ENCODE data around the gene KMT2E. TPM values are rescaled to one million over a fixed set of nuclear protein-coding genes. Genes with fewer than 3 reads are reported as not detected.

The KMT2E gene
- polyA plus RNA-seq, 1 donor = 53.0 TPM

DNA sequence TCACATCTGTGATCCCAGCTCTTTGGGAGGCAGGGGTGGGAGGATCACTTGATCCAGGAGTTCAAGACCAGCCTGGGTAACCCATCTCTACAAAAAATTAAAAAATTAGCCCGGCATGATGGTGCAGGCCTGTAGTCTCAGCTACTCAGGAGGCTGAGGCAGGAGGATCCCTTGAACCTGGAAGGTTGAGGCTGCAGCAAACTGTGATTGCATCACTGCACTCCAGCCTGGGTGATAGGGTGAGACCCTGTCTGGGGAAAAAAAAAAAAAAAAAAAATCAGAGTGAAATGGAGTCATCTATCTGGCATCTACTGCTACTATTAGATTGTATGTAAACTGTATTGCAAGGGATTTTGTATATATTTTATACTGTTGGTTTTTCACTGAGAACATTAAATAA lies 59.1 kb downstream of the KMT2E start:
- Histone ChIP-seq H3K9me3 (ENCODE audit: control insufficient read depth, low read depth, low read length) (no peaks in the 10 kb centered on the region), H3K27ac (ENCODE audit: low read length) (no peak overlapping the region), H3K36me3 (ENCODE audit: control insufficient read depth, insufficient read depth, low read length) (peaks cover 61% of the 10 kb centered on the region), H3K27me3 (ENCODE audit: control insufficient read depth, insufficient read depth, low read length) (no peaks in the 10 kb centered on the region), H3K4me1 (ENCODE audit: control insufficient read depth, insufficient read depth, low read length) (no peaks in the 10 kb centered on the region), H3K4me3 (ENCODE audit: low read length) (no peak overlapping the region)
- no peak for DNase-seq
- WGBS (ENCODE audit: insufficient coverage, low lambda C conversion rate) = no CpG with 5 or more reads among the region's 1 CpG

DNA sequence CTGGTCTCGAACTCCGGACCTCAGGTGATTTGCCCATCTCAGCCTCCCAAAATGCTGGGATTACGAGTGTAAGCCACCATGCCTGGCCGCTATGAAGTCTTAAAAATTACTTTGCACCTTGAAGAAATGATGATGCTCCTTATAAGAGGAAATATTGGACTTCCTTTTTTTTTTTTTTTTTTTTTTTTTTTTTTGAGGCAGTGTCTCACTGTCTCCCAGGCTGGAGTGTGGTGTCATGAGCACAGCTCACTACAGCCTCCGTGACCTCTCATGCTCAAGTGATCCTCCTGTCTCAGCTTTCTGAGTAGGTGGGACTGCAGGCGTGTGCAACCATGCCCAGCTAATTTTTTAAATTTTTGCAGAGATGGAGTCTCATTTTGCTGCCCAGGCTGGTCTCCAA lies 65.3 kb downstream of the KMT2E start:
- Histone ChIP-seq H3K27me3 (ENCODE audit: control insufficient read depth, insufficient read depth, low read length) (no peaks in the 10 kb centered on the region), H3K36me3 (ENCODE audit: control insufficient read depth, insufficient read depth, low read length) (peaks cover 78% of the 10 kb centered on the region), H3K4me1 (ENCODE audit: control insufficient read depth, insufficient read depth, low read length) (no peaks in the 10 kb centered on the region), H3K9me3 (ENCODE audit: control insufficient read depth, low read depth, low read length) (no peaks in the 10 kb centered on the region), H3K4me3 (ENCODE audit: low read length) (no peak overlapping the region), H3K27ac (ENCODE audit: low read length) (no peak overlapping the region)
- no peak for DNase-seq
- no CpG with 5 or more reads among the region's 6 CpGs for WGBS (ENCODE audit: insufficient coverage, low lambda C conversion rate)

DNA sequence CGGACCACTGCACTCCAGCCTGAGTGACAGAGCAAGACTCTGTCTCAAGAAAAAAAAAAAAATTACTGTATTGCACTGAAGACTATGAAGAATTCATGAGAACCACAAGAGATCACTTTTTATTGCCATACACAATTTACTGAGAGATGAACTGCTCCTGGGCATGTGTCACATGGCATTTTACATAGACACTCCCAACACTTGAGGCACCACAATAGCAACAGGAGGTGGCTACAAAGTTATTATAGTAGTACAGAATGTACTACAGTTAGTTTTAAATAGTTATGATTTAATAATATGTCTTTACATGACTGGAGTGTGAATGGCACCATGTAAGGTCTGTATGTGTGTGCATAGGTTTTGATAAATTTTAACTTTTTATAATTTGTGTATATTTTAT lies 70.6 kb downstream of the KMT2E start:
- WGBS (ENCODE audit: insufficient coverage, low lambda C conversion rate) = no CpG with 5 or more reads among the region's 1 CpG
- H3K36me3 ChIP-seq (ENCODE audit: control insufficient read depth, insufficient read depth, low read length) = peaks cover 60% of the 10 kb centered on the region
- DNase-seq = no peak

DNA sequence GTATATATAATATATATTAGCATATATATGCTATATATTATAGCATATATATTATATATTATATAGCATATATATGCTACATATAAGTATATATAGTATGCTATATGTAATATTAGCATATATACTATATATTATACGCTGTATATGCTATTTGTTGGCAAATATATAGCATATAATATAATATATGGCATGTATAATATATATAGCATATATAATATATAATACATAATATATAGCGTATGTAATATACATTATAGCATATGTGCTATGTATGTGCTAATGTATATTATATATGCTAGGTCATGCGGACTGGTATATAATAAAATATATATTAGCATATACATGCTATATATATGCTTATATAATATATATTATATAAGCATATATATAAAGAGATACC lies 72.8 kb downstream of the KMT2E start:
- H3K9me3 ChIP-seq (ENCODE audit: control insufficient read depth, low read depth, low read length) = no peaks in the 10 kb centered on the region

More for the DNA sequence above, 70.6 kb downstream of the KMT2E start:
- Histone ChIP-seq H3K27me3 (ENCODE audit: control insufficient read depth, insufficient read depth, low read length) (no peaks in the 10 kb centered on the region), H3K9me3 (ENCODE audit: control insufficient read depth, low read depth, low read length) (no peaks in the 10 kb centered on the region), H3K4me1 (ENCODE audit: control insufficient read depth, insufficient read depth, low read length) (no peaks in the 10 kb centered on the region), H3K4me3 (ENCODE audit: low read length) (no peak overlapping the region), H3K27ac (ENCODE audit: low read length) (no peak overlapping the region)

DNA sequence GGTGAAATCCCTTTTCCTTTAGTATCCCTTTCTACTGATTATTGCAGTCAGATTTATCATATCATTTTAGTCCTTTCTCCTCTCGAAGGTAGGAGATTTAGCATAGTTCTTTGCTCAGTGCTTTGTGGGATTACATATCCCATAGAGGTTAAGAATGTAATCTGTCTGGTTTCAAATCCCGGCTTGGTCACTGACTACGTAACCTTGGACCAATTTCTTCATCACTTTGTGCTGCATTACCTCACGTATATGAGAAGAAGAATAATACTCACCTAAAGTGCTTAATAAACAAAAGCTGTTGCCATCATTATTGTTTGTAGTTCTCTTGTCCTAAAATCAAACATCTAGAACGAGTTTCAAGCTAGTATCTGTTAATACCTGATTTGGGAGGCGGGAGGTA lies 74.0 kb downstream of the KMT2E start:
- no peaks in the 10 kb centered on the region for H3K9me3 ChIP-seq (ENCODE audit: control insufficient read depth, low read depth, low read length)
- no peak for DNase-seq
- no peaks in the 10 kb centered on the region for H3K27me3 ChIP-seq (ENCODE audit: control insufficient read depth, insufficient read depth, low read length)
- no peak overlapping the region for H3K4me3 ChIP-seq (ENCODE audit: low read length)
- no peaks in the 10 kb centered on the region for H3K4me1 ChIP-seq (ENCODE audit: control insufficient read depth, insufficient read depth, low read length)
- WGBS (ENCODE audit: insufficient coverage, low lambda C conversion rate) = 91% methylated on average over 6 of the region's 6 CpGs
- no peak overlapping the region for H3K27ac ChIP-seq (ENCODE audit: low read length)
- H3K36me3 ChIP-seq (ENCODE audit: control insufficient read depth, insufficient read depth, low read length) = peaks cover 51% of the 10 kb centered on the region

More for the DNA sequence above, 72.8 kb downstream of the KMT2E start:
- no peaks in the 10 kb centered on the region for H3K27me3 ChIP-seq (ENCODE audit: control insufficient read depth, insufficient read depth, low read length)
- 100% methylated on average over 1 of the region's 3 CpGs for WGBS (ENCODE audit: insufficient coverage, low lambda C conversion rate)
- no peak for DNase-seq
- no peak overlapping the region for H3K27ac ChIP-seq (ENCODE audit: low read length)
- no peaks in the 10 kb centered on the region for H3K4me1 ChIP-seq (ENCODE audit: control insufficient read depth, insufficient read depth, low read length)
- H3K4me3 ChIP-seq (ENCODE audit: low read length) = no peak overlapping the region
- peaks cover 52% of the 10 kb centered on the region for H3K36me3 ChIP-seq (ENCODE audit: control insufficient read depth, insufficient read depth, low read length)

DNA sequence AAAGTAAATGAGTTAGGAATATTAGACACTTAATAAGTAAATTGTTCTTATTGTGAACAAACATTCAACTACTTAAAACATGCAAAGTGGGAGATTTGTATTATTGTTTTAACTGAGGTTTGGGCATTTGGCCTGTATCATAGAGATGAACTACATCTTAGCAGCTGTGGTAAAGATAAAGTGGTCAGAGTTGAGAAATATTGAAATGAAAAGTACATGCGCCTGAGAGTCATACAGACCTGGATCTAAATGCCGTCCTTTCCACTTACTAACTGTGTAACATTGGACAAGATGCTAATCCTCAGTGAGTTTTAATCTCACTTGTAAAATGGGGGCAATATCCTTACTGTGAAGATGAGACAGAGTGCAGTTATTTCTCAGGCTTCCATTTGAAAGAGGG lies 74.5 kb downstream of the KMT2E start:
- H3K4me1 ChIP-seq (ENCODE audit: control insufficient read depth, insufficient read depth, low read length) = no peaks in the 10 kb centered on the region
- no peaks in the 10 kb centered on the region for H3K9me3 ChIP-seq (ENCODE audit: control insufficient read depth, low read depth, low read length)
- H3K27ac ChIP-seq (ENCODE audit: low read length) = no peak overlapping the region
- H3K27me3 ChIP-seq (ENCODE audit: control insufficient read depth, insufficient read depth, low read length) = no peaks in the 10 kb centered on the region
- WGBS (ENCODE audit: insufficient coverage, low lambda C conversion rate) = no CpG with 5 or more reads among the region's 2 CpGs
- H3K4me3 ChIP-seq (ENCODE audit: low read length) = no peak overlapping the region
- no peak for DNase-seq
- H3K36me3 ChIP-seq (ENCODE audit: control insufficient read depth, insufficient read depth, low read length) = peaks cover 49% of the 10 kb centered on the region

DNA sequence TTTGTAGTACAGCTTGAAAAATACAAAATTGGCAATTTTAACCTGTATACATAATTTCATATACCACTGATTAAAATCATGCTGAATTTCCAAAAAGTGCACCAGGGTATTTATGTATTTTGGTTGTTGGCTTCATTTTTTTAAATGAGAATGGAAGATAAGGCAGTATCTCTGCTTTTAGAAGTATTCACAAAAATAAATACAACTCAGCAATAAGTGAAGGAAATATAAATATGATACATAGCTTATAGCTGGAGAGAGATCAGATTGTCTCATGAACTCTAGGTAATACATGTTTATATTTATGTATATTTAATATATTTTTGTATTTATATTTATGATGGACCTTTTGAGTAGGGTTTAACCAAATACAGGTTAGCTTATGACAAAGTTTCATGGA lies 81.0 kb downstream of the KMT2E start:
- H3K27ac ChIP-seq (ENCODE audit: low read length) = no peak overlapping the region
- DNase-seq = no peak
- H3K9me3 ChIP-seq (ENCODE audit: control insufficient read depth, low read depth, low read length) = no peaks in the 10 kb centered on the region
- no peaks in the 10 kb centered on the region for H3K27me3 ChIP-seq (ENCODE audit: control insufficient read depth, insufficient read depth, low read length)
- H3K4me1 ChIP-seq (ENCODE audit: control insufficient read depth, insufficient read depth, low read length) = no peaks in the 10 kb centered on the region
- no peak overlapping the region for H3K4me3 ChIP-seq (ENCODE audit: low read length)
- peaks cover 57% of the 10 kb centered on the region for H3K36me3 ChIP-seq (ENCODE audit: control insufficient read depth, insufficient read depth, low read length)

DNA sequence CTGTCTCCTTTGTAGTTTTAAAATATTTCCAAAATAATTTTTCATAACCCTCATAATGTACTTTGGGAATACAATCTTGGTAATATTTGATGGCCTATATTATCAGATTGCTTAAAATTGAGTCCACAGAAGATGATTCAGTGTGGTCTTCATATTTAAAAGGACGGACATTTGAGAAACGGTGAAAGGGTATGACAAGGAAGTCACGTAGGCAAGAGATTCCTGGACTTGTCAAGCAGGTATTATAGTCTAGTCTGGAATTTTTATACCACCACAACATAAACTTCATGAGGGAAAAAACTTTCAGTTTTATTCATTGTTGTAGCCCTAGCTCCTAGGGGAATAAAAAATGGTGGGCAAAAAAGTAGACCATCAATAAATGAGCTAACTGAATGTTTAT lies 82.3 kb downstream of the KMT2E start:
- Histone ChIP-seq H3K9me3 (ENCODE audit: control insufficient read depth, low read depth, low read length) (no peaks in the 10 kb centered on the region), H3K4me3 (ENCODE audit: low read length) (no peak overlapping the region), H3K27ac (ENCODE audit: low read length) (no peak overlapping the region), H3K36me3 (ENCODE audit: control insufficient read depth, insufficient read depth, low read length) (peaks cover 53% of the 10 kb centered on the region), H3K4me1 (ENCODE audit: control insufficient read depth, insufficient read depth, low read length) (no peaks in the 10 kb centered on the region), H3K27me3 (ENCODE audit: control insufficient read depth, insufficient read depth, low read length) (no peaks in the 10 kb centered on the region)
- WGBS (ENCODE audit: insufficient coverage, low lambda C conversion rate) = no CpG with 5 or more reads among the region's 3 CpGs
- no peak for DNase-seq

DNA sequence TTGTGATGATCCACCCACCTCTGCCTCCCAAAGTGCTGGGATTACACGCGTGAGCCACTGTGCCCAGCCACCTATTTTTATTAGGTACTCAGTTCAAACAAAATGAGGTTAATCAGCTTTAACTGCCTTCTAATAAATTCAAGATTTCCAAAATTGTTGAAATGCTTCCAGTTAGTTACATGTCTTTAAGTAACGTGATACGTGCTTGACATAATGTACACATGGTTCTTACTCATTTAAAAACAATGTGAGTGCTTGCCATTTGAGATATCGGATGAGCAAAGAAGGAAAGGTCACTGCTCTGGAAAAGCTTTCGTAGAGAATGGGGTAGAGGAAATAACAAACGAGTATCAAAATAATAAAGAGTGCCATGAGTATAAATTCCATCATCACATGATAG lies 83.6 kb downstream of the KMT2E start:
- Histone ChIP-seq H3K9me3 (ENCODE audit: control insufficient read depth, low read depth, low read length) (no peaks in the 10 kb centered on the region), H3K27ac (ENCODE audit: low read length) (no peak overlapping the region), H3K36me3 (ENCODE audit: control insufficient read depth, insufficient read depth, low read length) (peaks cover 50% of the 10 kb centered on the region), H3K4me3 (ENCODE audit: low read length) (no peak overlapping the region), H3K27me3 (ENCODE audit: control insufficient read depth, insufficient read depth, low read length) (no peaks in the 10 kb centered on the region), H3K4me1 (ENCODE audit: control insufficient read depth, insufficient read depth, low read length) (no peaks in the 10 kb centered on the region)
- DNase-seq = no peak
- 80% methylated on average over 3 of the region's 7 CpGs for WGBS (ENCODE audit: insufficient coverage, low lambda C conversion rate)

DNA sequence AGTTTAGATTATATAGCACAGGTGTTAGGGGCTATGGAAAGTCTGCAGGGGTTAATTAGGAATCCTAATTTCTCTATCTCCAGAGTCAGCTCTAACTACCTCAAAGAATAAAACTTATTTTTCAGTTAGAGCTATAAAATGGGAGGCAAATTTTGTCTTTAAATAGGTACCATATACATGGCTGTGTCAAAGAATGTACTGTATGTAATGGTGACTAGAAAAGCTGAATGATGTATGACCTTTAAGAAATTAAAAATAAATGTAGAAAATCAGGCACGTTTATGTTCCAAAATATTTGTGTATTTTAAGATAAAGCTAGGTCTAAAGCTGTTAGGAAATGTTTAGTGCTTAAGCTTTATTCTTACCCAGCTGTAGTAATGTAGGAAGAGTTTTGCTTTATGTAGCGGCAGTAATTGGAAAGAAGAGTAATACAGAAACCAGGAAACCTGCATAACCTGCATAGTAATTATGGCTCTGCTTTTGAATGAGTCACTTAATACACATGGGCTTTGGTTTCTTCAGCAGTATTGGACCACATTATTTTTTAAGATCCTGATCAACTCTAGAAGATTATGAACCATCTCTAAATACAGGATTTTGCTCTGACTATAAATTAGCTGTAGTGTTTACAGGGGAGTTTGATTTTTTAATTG lies 85.0 kb downstream of the KMT2E start:
- H3K36me3 ChIP-seq (ENCODE audit: control insufficient read depth, insufficient read depth, low read length) = peaks cover 50% of the 10 kb centered on the region
- no peaks in the 10 kb centered on the region for H3K4me1 ChIP-seq (ENCODE audit: control insufficient read depth, insufficient read depth, low read length)
- H3K9me3 ChIP-seq (ENCODE audit: control insufficient read depth, low read depth, low read length) = no peaks in the 10 kb centered on the region
- DNase-seq = no peak
- WGBS (ENCODE audit: insufficient coverage, low lambda C conversion rate) = 100% methylated on average over 2 of the region's 2 CpGs
- H3K27me3 ChIP-seq (ENCODE audit: control insufficient read depth, insufficient read depth, low read length) = no peaks in the 10 kb centered on the region
- no peak overlapping the region for H3K4me3 ChIP-seq (ENCODE audit: low read length)
- no peak overlapping the region for H3K27ac ChIP-seq (ENCODE audit: low read length)

DNA sequence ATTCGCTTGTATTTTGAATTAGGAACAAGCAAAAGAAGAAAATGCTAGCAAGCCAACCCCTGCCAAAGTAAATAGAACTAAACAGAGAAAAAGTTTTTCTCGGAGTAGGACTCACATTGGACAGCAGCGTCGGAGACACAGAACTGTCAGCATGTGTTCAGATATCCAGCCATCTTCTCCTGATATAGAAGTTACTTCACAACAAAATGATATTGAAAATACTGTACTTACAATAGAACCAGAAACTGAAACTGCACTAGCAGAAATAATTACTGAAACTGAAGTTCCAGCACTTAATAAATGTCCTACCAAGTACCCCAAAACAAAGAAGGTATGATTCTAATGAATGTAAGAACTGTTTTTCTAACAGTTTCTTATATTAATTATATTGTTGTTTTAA lies 87.9 kb downstream of the KMT2E start:
- no peak overlapping the region for H3K27ac ChIP-seq (ENCODE audit: low read length)
- no peak for DNase-seq
- peaks cover 54% of the 10 kb centered on the region for H3K36me3 ChIP-seq (ENCODE audit: control insufficient read depth, insufficient read depth, low read length)
- no peaks in the 10 kb centered on the region for H3K27me3 ChIP-seq (ENCODE audit: control insufficient read depth, insufficient read depth, low read length)
- WGBS (ENCODE audit: insufficient coverage, low lambda C conversion rate) = 86% methylated on average over 1 of the region's 4 CpGs
- no peaks in the 10 kb centered on the region for H3K9me3 ChIP-seq (ENCODE audit: control insufficient read depth, low read depth, low read length)
- H3K4me3 ChIP-seq (ENCODE audit: low read length) = no peak overlapping the region
- H3K4me1 ChIP-seq (ENCODE audit: control insufficient read depth, insufficient read depth, low read length) = no peaks in the 10 kb centered on the region
